Activated naive CD4-positive, alpha-beta T cell treated with anti-CD3 and anti-CD28 coated beads, Interleukin-2, amount 50 U/mL, for 16 hours (primary cell): Measurements from ENCODE around the gene TNFAIP6.

Source experiments
- DNase-seq: peaks from one replicate; pipeline ENCODE4 v3.0.0-alpha.2; 2020

Gene TNFAIP6

DNA sequence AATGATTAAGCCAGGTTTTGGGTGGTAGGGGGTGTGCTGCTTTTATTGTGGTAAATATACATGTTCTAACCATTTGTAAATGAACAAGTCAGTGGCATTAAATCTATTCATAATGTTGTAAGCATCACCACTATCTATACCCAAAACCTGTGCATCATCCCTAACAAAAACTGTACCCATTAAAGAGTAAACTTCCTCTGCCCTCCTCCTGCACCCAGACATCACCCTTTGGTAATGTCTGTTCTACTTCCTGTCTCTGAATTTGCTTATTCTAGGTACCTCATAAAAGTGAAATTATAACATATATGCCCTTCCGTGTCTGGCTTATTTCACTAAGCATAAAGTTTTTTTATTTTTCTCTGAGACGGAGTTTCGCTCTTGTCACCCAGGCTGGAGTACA lies 66.4 kb downstream of the TNFAIP6 start:
- no peak for DNase-seq
